Activated T-cell treated with anti-CD3 and anti-CD28 coated beads, Interleukin-2, amount 50 U/mL, for 72 hours (primary cell): ENCODE results near the gene PHLDB2. TPM values are rescaled to one million over a fixed set of nuclear protein-coding genes. Genes with fewer than 3 reads are reported as not detected.

Source experiments
- ATAC-seq, 2 donors: fragments of 150-1000 bp; cut with Tn5 transposase; replicated peaks in 1 of 2; 2 replicates each; pipeline ENCODE4 v1.10.0; 2021; ENCODE audit warnings: moderate library complexity in 2 of 2, mild to moderate bottlenecking in 1 of 2
- DNase-seq, 2 donors: peaks; one replicate each; pipeline ENCODE4 v3.0.0; 2021 to 2022; ENCODE audit warnings: mixed read lengths in 1 of 2
- H3K27ac Mint-ChIP-seq: one replicate; pipeline ENCODE4 v1.8.0; 2022; ENCODE audit warnings: mild to moderate bottlenecking, moderate library complexity, mixed read lengths
- H3K27me3 Mint-ChIP-seq: one replicate; pipeline ENCODE4 v1.8.0; 2022; ENCODE audit warnings: low read depth, mixed read lengths
- H3K36me3 Mint-ChIP-seq, 2 donors: one replicate each; pipeline ENCODE4 v1.8.0; 2022; ENCODE audit warnings: mixed read lengths in 2 of 2, mild to moderate bottlenecking in 1 of 2; ENCODE audit not compliant: insufficient read depth in 2 of 2
- H3K4me1 Mint-ChIP-seq: one replicate; pipeline ENCODE4 v1.8.0; 2022; ENCODE audit warnings: low read depth, mixed read lengths
- H3K4me3 Mint-ChIP-seq, 2 donors: one replicate each; pipeline ENCODE4 v1.8.0; 2022; ENCODE audit warnings: mild to moderate bottlenecking in 2 of 2, mixed read lengths in 2 of 2, moderate library complexity in 2 of 2
- H3K9me3 Mint-ChIP-seq, 2 donors: one replicate each; pipeline ENCODE4 v1.8.0; 2022; ENCODE audit warnings: mixed read lengths in 2 of 2
- total RNA-seq, 2 donors: library from RNA; stranded (reverse); gene quantifications; one replicate each; pipeline ENCODE4 v1.2.3, GENCODE V29; 2022

The PHLDB2 gene
- total RNA-seq, 2 donors from 2014 or later = 1.1 to 2.5 TPM

DNA sequence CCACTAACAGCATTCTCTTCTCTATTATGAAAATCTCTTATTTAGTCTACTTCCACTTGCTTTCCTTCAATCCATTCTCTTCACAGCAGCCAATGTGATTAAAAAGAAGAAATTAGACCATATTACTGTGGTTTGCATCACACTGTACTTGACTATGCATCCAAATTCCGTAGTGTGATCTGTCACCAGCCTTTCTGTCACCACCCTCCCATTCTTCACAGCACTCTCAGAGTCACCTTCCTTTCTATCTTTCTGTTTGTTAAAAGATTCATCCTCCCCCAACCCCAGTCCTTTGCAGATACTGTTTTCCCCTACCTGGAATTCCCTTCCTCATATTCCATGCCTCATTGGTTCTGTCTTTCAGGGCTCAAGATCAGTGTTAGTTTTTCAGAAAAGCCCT is 64.7 kb downstream of the PHLDB2 start:
- Mint-ChIP-seq H3K9me3 (no peaks in the 10 kb centered on the region), H3K4me1 (peaks cover 7% of the 10 kb centered on the region), H3K27ac (no peak overlapping the region), H3K27me3 (no peaks in the 10 kb centered on the region), H3K36me3 (peaks cover 0 to 2% of the 10 kb centered on the region in 2 donors), H3K4me3 (no peak overlapping the region)
- ATAC-seq (no peak), DNase-seq (no peak)

DNA sequence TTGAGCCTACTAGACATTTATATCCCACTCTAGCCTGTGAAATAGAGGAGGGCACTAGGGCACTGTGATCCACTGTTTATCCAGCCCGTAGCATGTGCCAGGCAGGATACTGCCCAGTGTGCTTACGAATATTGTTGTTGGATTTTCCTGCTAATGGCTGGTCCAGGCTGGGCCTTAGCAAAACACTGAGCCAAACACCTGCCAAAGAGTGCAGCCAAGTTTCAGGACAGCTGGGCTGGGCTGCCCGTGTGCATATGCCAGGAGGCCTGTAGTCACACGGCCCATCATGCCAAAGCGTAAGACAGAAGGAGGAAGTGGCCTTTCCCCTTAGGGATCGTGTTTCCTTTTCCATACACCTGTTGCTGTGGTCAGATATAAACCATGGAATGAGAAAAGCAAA is 65.2 kb downstream of the PHLDB2 start:
- Mint-ChIP-seq H3K27ac (no peak overlapping the region), H3K4me3 (no peak overlapping the region), H3K27me3 (no peaks in the 10 kb centered on the region), H3K36me3 (peaks cover 0 to 2% of the 10 kb centered on the region in 2 donors), H3K4me1 (peaks cover 7% of the 10 kb centered on the region), H3K9me3 (no peaks in the 10 kb centered on the region)
- ATAC-seq (no peak), DNase-seq (no peak)

DNA sequence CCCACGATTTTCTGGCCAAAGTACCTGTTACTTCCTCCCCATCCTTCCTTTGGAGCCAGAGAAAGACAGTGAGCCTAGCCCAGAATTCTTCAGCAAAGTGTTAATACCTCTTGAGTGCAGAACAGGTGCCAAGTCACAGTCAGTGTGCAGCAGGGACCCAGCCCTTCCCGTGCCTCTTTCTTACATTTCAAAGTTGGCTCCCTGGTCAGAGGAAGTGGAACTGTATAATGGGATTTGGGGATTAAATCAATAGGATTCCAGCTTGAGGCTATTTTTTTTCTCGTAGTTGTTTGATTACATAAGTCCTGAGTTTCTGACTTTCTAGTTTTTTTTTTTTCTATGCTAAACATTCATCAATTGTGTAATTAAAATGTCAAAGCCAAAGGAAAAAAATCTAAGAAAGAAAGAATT is 67.2 kb downstream of the PHLDB2 start:
- ATAC-seq (no peak), DNase-seq (no peak)
- peaks cover 7% of the 10 kb centered on the region for H3K4me1 Mint-ChIP-seq
- H3K27me3 Mint-ChIP-seq = no peaks in the 10 kb centered on the region
- peaks cover 0 to 2% of the 10 kb centered on the region in 2 donors for H3K36me3 Mint-ChIP-seq
- no peak overlapping the region for H3K27ac Mint-ChIP-seq
- H3K4me3 Mint-ChIP-seq = no peak overlapping the region
- H3K9me3 Mint-ChIP-seq = no peaks in the 10 kb centered on the region

DNA sequence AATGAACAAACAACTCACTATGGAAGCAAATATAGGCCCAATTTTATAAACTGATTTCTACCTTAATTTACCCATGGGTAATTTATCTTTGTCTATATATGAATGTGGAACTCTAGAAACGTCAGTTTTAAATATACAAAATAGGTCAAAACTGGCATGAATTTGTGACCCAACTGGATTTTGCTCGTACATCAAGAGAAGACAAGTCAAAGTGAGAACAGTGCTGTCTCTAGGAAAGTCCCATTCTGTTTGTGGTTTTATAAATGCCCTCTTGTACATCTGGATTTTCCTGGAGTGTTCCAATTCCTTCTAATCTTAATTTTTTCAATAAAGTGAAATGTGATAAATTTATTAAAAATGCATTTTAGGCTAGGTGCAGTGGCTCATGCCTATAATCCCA is 69.5 kb downstream of the PHLDB2 start:
- no peak overlapping the region for H3K27ac Mint-ChIP-seq
- no peak overlapping the region for H3K4me3 Mint-ChIP-seq
- H3K36me3 Mint-ChIP-seq = no peaks in the 10 kb centered on the region
- DNase-seq = no peak
- ATAC-seq = no peak
- H3K4me1 Mint-ChIP-seq = peaks cover 3% of the 10 kb centered on the region
- H3K9me3 Mint-ChIP-seq = no peaks in the 10 kb centered on the region
- no peaks in the 10 kb centered on the region for H3K27me3 Mint-ChIP-seq

DNA sequence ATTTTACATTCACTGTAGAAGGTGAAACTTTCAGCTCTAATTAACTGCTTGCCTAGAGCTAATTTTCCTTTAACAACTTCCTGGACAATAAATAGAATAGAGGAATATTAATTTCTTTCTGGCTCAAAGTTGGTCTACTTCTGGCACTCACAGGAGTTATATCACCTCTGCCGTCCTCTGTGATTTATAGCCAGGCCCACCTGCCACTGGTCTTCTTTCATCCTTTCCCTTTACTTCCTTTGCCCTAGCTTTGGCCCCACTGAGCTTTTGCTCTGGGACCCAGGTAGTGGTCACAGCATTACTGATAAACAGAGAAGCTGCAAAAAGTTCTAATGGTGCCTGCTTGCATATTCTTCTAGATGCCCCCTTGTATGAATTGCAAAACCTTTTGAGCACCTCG is 70.4 kb downstream of the PHLDB2 start:
- no peak for ATAC-seq
- Mint-ChIP-seq H3K9me3 (no peaks in the 10 kb centered on the region), H3K27ac (no peak overlapping the region), H3K4me1 (no peaks in the 10 kb centered on the region), H3K36me3 (no peaks in the 10 kb centered on the region), H3K4me3 (no peak overlapping the region), H3K27me3 (no peaks in the 10 kb centered on the region)
- no peak for DNase-seq

DNA sequence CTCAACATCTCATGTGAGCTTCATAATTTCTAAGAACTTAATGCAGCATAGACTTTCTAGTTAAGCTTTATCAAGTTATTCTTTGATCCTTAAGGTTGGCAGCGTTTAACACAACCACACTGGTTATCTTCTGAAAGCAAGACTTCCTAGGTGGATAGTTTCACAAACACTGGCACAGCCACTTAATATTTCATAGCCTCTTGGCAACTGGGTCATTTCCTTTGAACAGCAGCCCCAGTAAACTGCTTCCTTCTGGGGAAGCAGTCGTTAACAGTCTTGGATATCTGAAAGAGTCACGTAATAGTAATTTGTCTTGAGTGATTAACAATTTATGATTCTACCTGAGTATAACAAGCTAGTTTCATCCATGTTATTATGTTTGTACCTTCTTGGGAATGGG is 73.9 kb downstream of the PHLDB2 start:
- no peaks in the 10 kb centered on the region for H3K27me3 Mint-ChIP-seq
- H3K4me1 Mint-ChIP-seq = no peaks in the 10 kb centered on the region
- no peak overlapping the region for H3K4me3 Mint-ChIP-seq
- no peaks in the 10 kb centered on the region for H3K9me3 Mint-ChIP-seq
- ATAC-seq = no peak
- H3K36me3 Mint-ChIP-seq = no peaks in the 10 kb centered on the region
- H3K27ac Mint-ChIP-seq = no peak overlapping the region
- DNase-seq = no peak

DNA sequence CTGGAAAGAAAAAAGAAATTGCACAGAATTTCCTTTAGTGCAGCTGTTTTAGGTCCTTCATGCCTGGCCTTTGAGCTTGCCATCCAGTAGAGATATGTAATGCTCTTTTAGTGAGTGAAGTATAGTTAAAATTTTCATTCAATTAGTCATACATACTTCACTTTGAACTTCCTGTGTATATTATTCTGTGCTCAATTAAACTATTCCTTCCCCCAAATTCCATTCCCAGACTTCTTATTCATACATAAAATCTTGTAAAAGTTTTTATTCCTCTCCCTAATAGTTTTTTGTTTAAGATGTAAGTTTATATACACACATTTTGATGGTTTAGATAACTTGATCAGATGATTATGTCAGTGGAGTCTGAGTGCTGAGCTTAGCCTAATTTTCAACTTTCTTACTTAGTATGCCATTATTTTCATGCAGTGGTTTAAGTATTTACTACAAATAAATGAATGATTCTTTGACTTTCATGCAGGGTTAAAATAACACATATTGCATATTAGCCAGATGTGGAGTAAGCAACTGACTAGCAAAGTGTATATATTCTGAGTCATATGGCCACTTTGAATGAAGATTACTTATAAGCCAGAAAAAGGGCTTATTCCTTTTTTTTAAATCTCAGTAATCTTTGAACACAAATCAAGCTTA is 77.3 kb downstream of the PHLDB2 start:
- H3K4me1 Mint-ChIP-seq = no peaks in the 10 kb centered on the region
- ATAC-seq (no peak), DNase-seq (no peak)
- H3K9me3 Mint-ChIP-seq = no peaks in the 10 kb centered on the region
- no peaks in the 10 kb centered on the region for H3K36me3 Mint-ChIP-seq
- no peak overlapping the region for H3K27ac Mint-ChIP-seq
- no peak overlapping the region for H3K4me3 Mint-ChIP-seq
- H3K27me3 Mint-ChIP-seq = no peaks in the 10 kb centered on the region

DNA sequence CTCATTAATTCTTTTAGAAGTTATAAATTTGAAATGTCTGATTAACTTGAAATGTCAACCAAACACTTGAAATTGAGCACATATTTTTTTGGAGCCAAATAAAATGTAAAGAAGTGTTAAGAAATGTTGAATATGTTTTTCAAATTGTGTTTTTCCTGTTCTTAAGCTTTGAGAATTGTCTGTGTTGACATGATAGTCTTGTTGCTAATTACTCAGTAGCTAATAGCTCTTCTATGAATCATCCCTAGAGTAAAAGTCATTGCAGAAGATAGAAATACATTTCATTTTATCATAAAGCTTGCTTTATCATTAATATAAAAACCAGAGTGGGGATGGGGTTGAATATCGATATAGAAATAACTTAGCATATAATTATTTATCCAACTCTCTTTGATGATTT is 77.9 kb downstream of the PHLDB2 start:
- no peak for ATAC-seq

DNA sequence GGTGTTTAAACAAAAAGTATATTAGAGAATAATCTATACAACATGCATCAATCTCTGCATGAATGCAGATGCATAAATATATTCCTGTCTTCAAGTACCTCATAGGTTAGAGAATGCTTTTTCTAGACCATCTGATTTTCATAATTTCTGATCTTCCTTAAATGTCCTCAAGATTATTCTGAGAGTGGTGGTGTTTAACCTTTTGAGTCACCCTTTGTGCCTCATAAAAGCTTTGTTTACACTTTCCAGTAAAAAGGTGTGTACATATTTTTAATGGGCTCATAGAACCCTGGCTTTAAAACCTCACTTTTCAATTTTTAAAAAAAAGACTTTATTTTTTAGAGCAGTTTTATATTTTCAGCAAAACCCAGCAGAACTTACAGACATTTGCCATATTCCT is 78.8 kb downstream of the PHLDB2 start:
- no peaks in the 10 kb centered on the region for H3K4me1 Mint-ChIP-seq
- no peaks in the 10 kb centered on the region for H3K9me3 Mint-ChIP-seq
- no peaks in the 10 kb centered on the region for H3K36me3 Mint-ChIP-seq
- no peak overlapping the region for H3K27ac Mint-ChIP-seq
- no peak for ATAC-seq
- H3K4me3 Mint-ChIP-seq = no peak overlapping the region
- H3K27me3 Mint-ChIP-seq = no peaks in the 10 kb centered on the region
- no peak for DNase-seq

More for the DNA sequence above, 77.9 kb downstream of the PHLDB2 start:
- Mint-ChIP-seq H3K4me3 (no peak overlapping the region), H3K27me3 (no peaks in the 10 kb centered on the region), H3K9me3 (no peaks in the 10 kb centered on the region), H3K4me1 (no peaks in the 10 kb centered on the region), H3K27ac (no peak overlapping the region), H3K36me3 (no peaks in the 10 kb centered on the region)
- no peak for DNase-seq

DNA sequence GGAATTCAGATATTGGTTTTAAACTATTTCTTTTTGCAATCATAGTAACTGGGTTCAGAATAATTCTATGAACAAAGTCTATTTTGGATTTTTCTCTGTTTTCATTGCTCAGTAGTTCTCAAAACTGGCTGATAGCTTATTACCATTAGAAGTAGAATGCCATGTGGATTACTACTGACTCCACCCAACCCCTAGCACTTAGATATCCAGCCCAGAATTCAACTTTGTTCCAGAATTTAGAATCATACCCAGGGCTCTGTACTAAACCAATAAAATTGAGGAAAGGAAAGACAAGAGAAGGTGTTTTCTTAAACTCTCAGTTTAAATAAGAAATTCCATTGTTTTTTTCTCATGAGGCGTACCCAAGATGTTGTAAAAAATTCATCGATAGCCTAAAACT is 80.8 kb downstream of the PHLDB2 start:
- Mint-ChIP-seq H3K27me3 (no peaks in the 10 kb centered on the region), H3K4me1 (no peaks in the 10 kb centered on the region), H3K4me3 (no peak overlapping the region), H3K27ac (no peak overlapping the region), H3K9me3 (no peaks in the 10 kb centered on the region), H3K36me3 (no peaks in the 10 kb centered on the region)
- no peak for DNase-seq
- ATAC-seq = no peak

DNA sequence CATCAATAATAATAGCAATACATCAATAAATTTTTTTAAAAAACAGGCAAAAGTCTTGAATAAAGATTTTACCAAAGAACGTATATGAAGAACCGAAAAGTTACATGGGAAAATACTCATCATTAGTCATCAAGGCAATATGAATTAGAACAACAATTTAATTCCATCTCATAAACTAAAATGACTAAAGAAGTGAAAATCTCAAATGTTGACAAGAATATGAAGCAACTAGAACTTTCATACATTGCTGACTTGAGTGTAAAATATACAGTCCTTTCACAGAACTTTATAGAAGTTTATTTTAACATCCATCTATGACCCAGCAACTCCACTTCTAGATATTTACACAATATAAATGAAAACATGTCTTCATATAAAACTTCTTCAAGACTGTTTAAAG is 84.5 kb downstream of the PHLDB2 start:
- Mint-ChIP-seq H3K36me3 (no peaks in the 10 kb centered on the region), H3K4me3 (no peak overlapping the region), H3K4me1 (no peaks in the 10 kb centered on the region), H3K27ac (no peak overlapping the region), H3K9me3 (no peaks in the 10 kb centered on the region), H3K27me3 (peaks cover 5% of the 10 kb centered on the region)
- no peak for DNase-seq
- ATAC-seq = no peak

DNA sequence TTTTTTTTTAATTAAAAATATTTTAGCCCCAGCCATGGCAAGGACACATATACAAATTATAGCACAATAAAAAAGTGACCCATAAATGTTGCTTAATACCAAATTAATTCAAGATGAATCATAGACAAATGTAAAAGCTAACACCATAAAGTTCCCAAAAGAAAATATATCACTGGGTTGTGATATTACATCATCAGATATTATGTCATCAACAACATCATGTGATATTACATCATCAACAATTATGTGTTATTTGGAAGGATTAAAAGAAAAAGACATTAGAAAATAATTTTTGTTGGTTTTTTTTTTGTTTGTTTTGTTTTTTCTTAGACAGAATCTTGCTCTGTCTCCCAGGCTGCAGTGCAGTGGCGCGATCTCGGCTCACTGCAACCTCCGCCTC is 85.3 kb downstream of the PHLDB2 start:
- no peak overlapping the region for H3K27ac Mint-ChIP-seq
- ATAC-seq (no peak), DNase-seq (no peak)
- H3K4me1 Mint-ChIP-seq = no peaks in the 10 kb centered on the region
- H3K36me3 Mint-ChIP-seq = no peaks in the 10 kb centered on the region
- H3K27me3 Mint-ChIP-seq = peaks cover 5% of the 10 kb centered on the region
- H3K9me3 Mint-ChIP-seq = no peaks in the 10 kb centered on the region
- no peak overlapping the region for H3K4me3 Mint-ChIP-seq

DNA sequence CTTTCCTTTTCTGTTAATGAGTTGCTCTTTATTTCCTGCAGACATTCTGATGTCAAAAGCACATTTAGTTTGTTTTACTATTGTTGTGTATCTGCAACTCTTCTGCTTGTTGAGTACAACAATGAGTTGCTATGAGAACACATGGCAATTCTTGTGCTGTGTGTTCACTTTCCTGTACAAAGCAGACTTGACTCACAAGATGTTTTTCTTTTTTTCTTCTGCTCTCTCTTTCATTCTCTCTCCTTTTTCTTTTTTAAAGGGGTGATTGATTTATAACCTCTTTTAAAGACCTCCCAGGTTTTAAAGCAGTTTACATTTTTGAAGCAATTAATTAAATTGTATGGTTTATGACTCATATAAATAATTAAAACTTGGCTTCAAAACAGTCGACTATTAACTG is 88.2 kb downstream of the PHLDB2 start:
- H3K36me3 Mint-ChIP-seq = no peaks in the 10 kb centered on the region
- H3K27me3 Mint-ChIP-seq = peaks cover 5% of the 10 kb centered on the region
- H3K4me1 Mint-ChIP-seq = no peaks in the 10 kb centered on the region
- no peak for ATAC-seq
- H3K27ac Mint-ChIP-seq = no peak overlapping the region
- H3K4me3 Mint-ChIP-seq = no peak overlapping the region
- DNase-seq = no peak
- no peaks in the 10 kb centered on the region for H3K9me3 Mint-ChIP-seq

DNA sequence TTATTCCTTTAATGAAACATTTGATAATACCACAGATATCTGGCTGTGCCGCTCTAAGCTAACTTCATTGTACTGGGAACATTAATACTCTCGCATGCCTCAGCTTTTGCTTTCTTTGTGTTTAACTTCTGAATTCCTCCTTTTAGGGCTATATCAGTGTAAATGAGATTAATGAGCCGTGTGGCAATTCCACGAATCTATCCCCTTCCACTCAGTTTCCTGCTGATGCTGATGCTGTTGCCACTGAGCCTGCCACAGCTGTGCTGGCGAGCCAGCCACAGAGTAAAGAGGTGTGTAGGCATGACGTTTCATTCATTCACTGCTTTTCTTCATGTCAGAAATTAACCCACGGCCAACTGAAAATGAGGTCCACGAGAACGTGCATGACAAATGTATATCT is 89.7 kb downstream of the PHLDB2 start:
- no peak for DNase-seq
- Mint-ChIP-seq H3K4me3 (no peak overlapping the region), H3K9me3 (no peaks in the 10 kb centered on the region), H3K36me3 (no peaks in the 10 kb centered on the region), H3K27me3 (peaks cover 5% of the 10 kb centered on the region), H3K27ac (no peak overlapping the region), H3K4me1 (no peaks in the 10 kb centered on the region)
- ATAC-seq = no peak
